Measurements from ENCODE around the gene GABPB2. TPM values are rescaled to one million over a fixed set of nuclear protein-coding genes. Genes with fewer than 3 reads are reported as not detected.

GABPB2 gene
- total RNA-seq, 1 experiment from 2014 or later = 6.4 TPM

- Histone ChIP-seq H3K36me3 (ENCODE audit: low read depth, low read length) (no peaks in the 10 kb centered on the region), H3K27me3 (ENCODE audit: low read length) (no peaks in the 10 kb centered on the region), H3K4me3 (ENCODE audit: low read length) (no peak overlapping the region), H3K9ac (ENCODE audit: low read length) (no peak overlapping the region), H3F3A (ENCODE audit: low read length, unreplicated experiment) (no peaks in the 10 kb centered on the region), H3K9me3 (ENCODE audit: low read length) (no peaks in the 10 kb centered on the region), H3K9me2 (replicated peaks; ENCODE audit: low read length) (no peaks in the 10 kb centered on the region), H2AFZ (ENCODE audit: low read length) (no peak overlapping the region), H3K79me2 (ENCODE audit: low read length) (no peaks in the 10 kb centered on the region), H3K27ac (ENCODE audit: low read length) (no peak overlapping the region), H3K4me2 (ENCODE audit: low read length) (no peak overlapping the region), H3K4me1 (ENCODE audit: insufficient read depth, low read length) (no peaks in the 10 kb centered on the region), H4K20me1 (ENCODE audit: low read length) (no peaks in the 10 kb centered on the region)
- BruUV-seq (replicated peaks) = no TSS peak
- no peak for TF ChIP-seq EZH2phosphoT487 (IDR thresholded peaks at IDR 0.05; ENCODE audit: borderline replicate concordance, low read length)
- TF ChIP-seq EZH2 (IDR thresholded peaks at IDR 0.05; ENCODE audit: low read length, unreplicated experiment) = no peak
- DNase-seq = no peak
- POLR2A ChIA-PET (ENCODE audit: unreplicated experiment) = no interaction called here
- intact Hi-C loops (cut with micrococcal nuclease) = no loop called here
- no peak for ATAC-seq
- CTCF ChIA-PET = no interaction called here
These were observed 64.4 kb downstream of the GABPB2 start for GRCh38 chr1:151134991-151135390.

DNA sequence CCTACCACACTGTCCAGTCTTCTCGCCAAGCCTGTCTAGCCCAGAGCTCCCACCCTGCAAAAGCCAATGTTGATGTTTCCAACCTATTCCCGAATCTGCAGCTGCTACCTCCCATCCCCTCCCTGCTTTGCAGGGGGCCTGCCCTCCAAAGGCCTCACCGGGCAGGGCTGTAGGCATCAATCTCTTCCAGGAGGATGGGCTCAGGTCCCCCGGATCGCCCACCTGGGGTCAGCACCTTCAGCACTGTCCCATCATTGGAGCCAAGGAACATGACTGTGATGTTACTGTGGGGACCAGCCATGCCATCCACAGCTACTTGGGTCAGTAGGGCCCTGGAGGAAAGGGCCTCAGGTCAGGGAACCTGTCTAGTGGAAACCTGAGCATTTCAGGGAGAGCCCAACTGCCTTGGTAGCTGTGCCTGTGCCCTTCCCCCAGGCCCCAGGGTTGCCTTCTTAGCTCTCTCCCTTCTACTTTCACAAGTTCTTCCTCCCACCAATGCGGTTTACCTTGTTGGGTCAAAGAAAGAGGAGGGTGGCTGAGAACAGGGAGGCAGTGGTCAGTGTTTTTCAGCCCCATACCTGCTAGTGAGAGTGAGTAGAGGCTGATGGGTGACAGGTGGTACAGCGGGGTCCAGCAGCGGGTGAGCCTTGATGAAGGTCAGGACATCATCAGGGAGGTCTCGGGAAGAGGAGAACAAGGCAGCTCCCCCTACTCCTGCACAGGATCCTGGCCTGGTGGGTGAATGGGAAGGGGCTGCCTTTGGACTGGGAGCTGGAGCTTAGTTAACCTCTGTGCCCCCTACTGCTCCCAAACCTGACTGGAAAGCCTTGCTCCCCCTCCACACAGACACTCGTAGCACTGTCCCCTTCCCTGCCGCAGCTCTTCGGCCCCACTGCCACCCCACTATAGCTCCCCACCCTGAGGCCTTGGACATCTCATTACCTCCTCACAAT is 65.1 kb downstream of the GABPB2 start:
- Histone ChIP-seq H3K27ac (ENCODE audit: low read length) (no peak overlapping the region), H3K36me3 (ENCODE audit: low read depth, low read length) (no peaks in the 10 kb centered on the region), H3K4me2 (ENCODE audit: low read length) (no peak overlapping the region), H4K20me1 (ENCODE audit: low read length) (no peaks in the 10 kb centered on the region), H3K27me3 (ENCODE audit: low read length) (no peaks in the 10 kb centered on the region), H3K4me1 (ENCODE audit: insufficient read depth, low read length) (no peaks in the 10 kb centered on the region), H2AFZ (ENCODE audit: low read length) (no peak overlapping the region), H3K9ac (ENCODE audit: low read length) (no peak overlapping the region), H3F3A (ENCODE audit: low read length, unreplicated experiment) (no peaks in the 10 kb centered on the region), H3K9me3 (ENCODE audit: low read length) (no peaks in the 10 kb centered on the region), H3K4me3 (ENCODE audit: low read length) (no peak overlapping the region), H3K79me2 (ENCODE audit: low read length) (no peaks in the 10 kb centered on the region), H3K9me2 (replicated peaks; ENCODE audit: low read length) (no peaks in the 10 kb centered on the region)
- intact Hi-C loops (cut with micrococcal nuclease) = no loop called here
- no TSS peak for BruUV-seq (replicated peaks)
- no peak for ATAC-seq
- CTCF ChIA-PET = no interaction called here
- no peak for DNase-seq
- POLR2A ChIA-PET (ENCODE audit: unreplicated experiment) = no interaction called here
- TF ChIP-seq, protein P1, sequence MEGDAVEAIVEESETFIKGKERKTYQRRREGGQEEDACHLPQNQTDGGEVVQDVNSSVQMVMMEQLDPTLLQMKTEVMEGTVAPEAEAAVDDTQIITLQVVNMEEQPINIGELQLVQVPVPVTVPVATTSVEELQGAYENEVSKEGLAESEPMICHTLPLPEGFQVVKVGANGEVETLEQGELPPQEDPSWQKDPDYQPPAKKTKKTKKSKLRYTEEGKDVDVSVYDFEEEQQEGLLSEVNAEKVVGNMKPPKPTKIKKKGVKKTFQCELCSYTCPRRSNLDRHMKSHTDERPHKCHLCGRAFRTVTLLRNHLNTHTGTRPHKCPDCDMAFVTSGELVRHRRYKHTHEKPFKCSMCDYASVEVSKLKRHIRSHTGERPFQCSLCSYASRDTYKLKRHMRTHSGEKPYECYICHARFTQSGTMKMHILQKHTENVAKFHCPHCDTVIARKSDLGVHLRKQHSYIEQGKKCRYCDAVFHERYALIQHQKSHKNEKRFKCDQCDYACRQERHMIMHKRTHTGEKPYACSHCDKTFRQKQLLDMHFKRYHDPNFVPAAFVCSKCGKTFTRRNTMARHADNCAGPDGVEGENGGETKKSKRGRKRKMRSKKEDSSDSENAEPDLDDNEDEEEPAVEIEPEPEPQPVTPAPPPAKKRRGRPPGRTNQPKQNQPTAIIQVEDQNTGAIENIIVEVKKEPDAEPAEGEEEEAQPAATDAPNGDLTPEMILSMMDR (conservative IDR thresholded peaks at IDR 0.05; ENCODE audit: low read depth, low read length) = no peak
- TF ChIP-seq EZH2phosphoT487 (IDR thresholded peaks at IDR 0.05; ENCODE audit: borderline replicate concordance, low read length) (no peak), EZH2 (IDR thresholded peaks at IDR 0.05; ENCODE audit: low read length, unreplicated experiment) (no peak)

- no peak overlapping the region for H2AFZ ChIP-seq (ENCODE audit: low read length)
- ChIA-PET CTCF (no interaction called here), POLR2A (ENCODE audit: unreplicated experiment) (no interaction called here)
- H3K4me1 ChIP-seq (ENCODE audit: insufficient read depth, low read length) = no peaks in the 10 kb centered on the region
- DNase-seq (no peak), ATAC-seq (no peak)
- H4K20me1 ChIP-seq (ENCODE audit: low read length) = no peaks in the 10 kb centered on the region
- intact Hi-C loops (cut with micrococcal nuclease) = no loop called here
- no peaks in the 10 kb centered on the region for H3K9me3 ChIP-seq (ENCODE audit: low read length)
- TF ChIP-seq EZH2 (IDR thresholded peaks at IDR 0.05; ENCODE audit: low read length, unreplicated experiment) (no peak), EZH2phosphoT487 (IDR thresholded peaks at IDR 0.05; ENCODE audit: borderline replicate concordance, low read length) (no peak)
- TF ChIP-seq, protein P1 (conservative IDR thresholded peaks at IDR 0.05; ENCODE audit: low read depth, low read length) = no peak
- BruUV-seq (replicated peaks) = no TSS peak
- H3K4me2 ChIP-seq (ENCODE audit: low read length) = no peak overlapping the region
- H3K79me2 ChIP-seq (ENCODE audit: low read length) = no peaks in the 10 kb centered on the region
- no peak overlapping the region for H3K27ac ChIP-seq (ENCODE audit: low read length)
- H3K9me2 ChIP-seq (replicated peaks; ENCODE audit: low read length) = no peaks in the 10 kb centered on the region
- H3K9ac ChIP-seq (ENCODE audit: low read length) = no peak overlapping the region
- no peaks in the 10 kb centered on the region for H3K36me3 ChIP-seq (ENCODE audit: low read depth, low read length)
- H3K27me3 ChIP-seq (ENCODE audit: low read length) = no peaks in the 10 kb centered on the region
- no peak overlapping the region for H3K4me3 ChIP-seq (ENCODE audit: low read length)
- no peaks in the 10 kb centered on the region for H3F3A ChIP-seq (ENCODE audit: low read length, unreplicated experiment)
These were observed 67.2 kb downstream of the GABPB2 start for GRCh38 chr1:151137789-151138188.

Measured in PC-3 (cell line).